Measurements from ENCODE around the gene FBXO17. TPM values are rescaled to one million over a fixed set of nuclear protein-coding genes. Genes with fewer than 3 reads are reported as not detected.
"Not testable (repeated sequence)": the region's sequence is repeated elsewhere in the genome, so short reads cannot be mapped to it uniquely, and the experiment has no call there.

FBXO17 gene
- total and polyA plus RNA-seq, 2 experiments from 2014 or later: 30.3 to 36.4 TPM

GRCh38 chr19:38970664-38971532, 4.6 kb downstream of the FBXO17 start:
- H3K27me3 ChIP-seq (replicated peaks; ENCODE audit: insufficient read depth): no peaks in the 10 kb centered on the region
- in situ Hi-C loops (cut with MboI): no loop called here
- 66 to 73% methylated on average over 12 of the region's 12 CpGs for WGBS, 2 experiments (ENCODE audit: low coverage in 1 of 2, low lambda C conversion rate in 2 of 2, missing lambda C conversion rate in 2 of 2)
- H3K4me3 ChIP-seq: no peak overlapping the region
- H4K20me1 ChIP-seq (ENCODE audit: insufficient read depth): no peaks in the 10 kb centered on the region
- H3K79me2 ChIP-seq (ENCODE audit: insufficient read depth): peaks cover 50% of the 10 kb centered on the region
- peaks cover 11% of the 10 kb centered on the region for H3F3A ChIP-seq (ENCODE audit: insufficient read depth)
- no peak overlapping the region for H3K4me2 ChIP-seq (ENCODE audit: unreplicated experiment)
- TF ChIP-seq EZH2 (IDR thresholded peaks at IDR 0.05; ENCODE audit: insufficient read depth, poor library complexity, severe bottlenecking) (no peak), EZH2phosphoT487 (IDR thresholded peaks at IDR 0.05; ENCODE audit: insufficient read depth, low read depth) (no peak)
- no peaks in the 10 kb centered on the region for H3K9me3 ChIP-seq (ENCODE audit: low read depth)
- no peaks in the 10 kb centered on the region for H3K9me2 ChIP-seq (ENCODE audit: insufficient read depth)
- DNase-seq: peak; percentile 53
- H3K36me3 ChIP-seq (ENCODE audit: low read depth): 0 out of 2 replicates have a peak, but pooled peaks cover 7% of the 10 kb centered on the region
- H2AFZ ChIP-seq: no peak overlapping the region
- 0 out of 2 replicates have a peak, but pooled peaks cover 5% of the 10 kb centered on the region for H3K4me1 ChIP-seq (ENCODE audit: insufficient read depth)
- no peak overlapping the region for H3K9ac ChIP-seq
- no peak overlapping the region for H3K27ac ChIP-seq

GRCh38 chr19:38966149-38966548, 9.4 kb downstream of the FBXO17 start:
- in situ Hi-C loops (cut with MboI); DNase-seq; H3K27me3 ChIP-seq (replicated peaks; ENCODE audit: insufficient read depth); H3K4me1 ChIP-seq (ENCODE audit: insufficient read depth); H3K9ac ChIP-seq; H4K20me1 ChIP-seq (ENCODE audit: insufficient read depth); H3K4me2 ChIP-seq (ENCODE audit: unreplicated experiment); H3K4me3 ChIP-seq; H2AFZ ChIP-seq; H3K27ac ChIP-seq; H3K9me3 ChIP-seq (ENCODE audit: low read depth); H3F3A ChIP-seq (ENCODE audit: insufficient read depth); H3K36me3 ChIP-seq (ENCODE audit: low read depth); H3K9me2 ChIP-seq (ENCODE audit: insufficient read depth): not testable (repeated sequence)
- peaks cover 24% of the 10 kb centered on the region for H3K79me2 ChIP-seq (ENCODE audit: insufficient read depth)
- WGBS, 2 experiments (ENCODE audit: low coverage in 1 of 2, low lambda C conversion rate in 2 of 2, missing lambda C conversion rate in 2 of 2): 89 to 93% methylated on average over 5 of the region's 5 CpGs

GRCh38 chr19:38964738-38965137, 10.8 kb downstream of the FBXO17 start:
- no peak for DNase-seq
- in situ Hi-C loops (cut with MboI): no loop called here

GRCh38 chr19:38959618-38960017, 15.9 kb downstream of the FBXO17 start:
- Histone ChIP-seq H4K20me1 (ENCODE audit: insufficient read depth) (no peaks in the 10 kb centered on the region), H3F3A (ENCODE audit: insufficient read depth) (peaks cover 8% of the 10 kb centered on the region; the same call in 1 of the 2 replicates), H3K9me3 (ENCODE audit: low read depth) (no peaks in the 10 kb centered on the region), H2AFZ (no peak overlapping the region), H3K27me3 (replicated peaks; ENCODE audit: insufficient read depth) (no peaks in the 10 kb centered on the region), H3K4me3 (no peak overlapping the region), H3K4me1 (ENCODE audit: insufficient read depth) (no peaks in the 10 kb centered on the region), H3K36me3 (ENCODE audit: low read depth) (no peaks in the 10 kb centered on the region), H3K27ac (no peak overlapping the region), H3K9me2 (ENCODE audit: insufficient read depth) (no peaks in the 10 kb centered on the region), H3K79me2 (ENCODE audit: insufficient read depth) (no peaks in the 10 kb centered on the region), H3K9ac (no peak overlapping the region), H3K4me2 (ENCODE audit: unreplicated experiment) (no peak overlapping the region)
- no peak for DNase-seq
- in situ Hi-C loops (cut with MboI): no loop called here
- WGBS, 2 experiments (ENCODE audit: low coverage in 1 of 2, low lambda C conversion rate in 2 of 2, missing lambda C conversion rate in 2 of 2): 73 to 80% methylated on average over 5 of the region's 5 CpGs
- TF ChIP-seq EZH2phosphoT487 (IDR thresholded peaks at IDR 0.05; ENCODE audit: insufficient read depth, low read depth) (no peak), EZH2 (IDR thresholded peaks at IDR 0.05; ENCODE audit: insufficient read depth, poor library complexity, severe bottlenecking) (no peak)

More at GRCh38 chr19:38964738-38965137, 10.8 kb downstream of the FBXO17 start:
- Histone ChIP-seq H3K27me3 (replicated peaks; ENCODE audit: insufficient read depth) (no peaks in the 10 kb centered on the region), H4K20me1 (ENCODE audit: insufficient read depth) (no peaks in the 10 kb centered on the region), H3F3A (ENCODE audit: insufficient read depth) (peaks cover 8% of the 10 kb centered on the region; the same call in 1 of the 2 replicates), H3K9me2 (ENCODE audit: insufficient read depth) (no peaks in the 10 kb centered on the region), H3K4me3 (no peak overlapping the region), H3K27ac (no peak overlapping the region), H3K9ac (no peak overlapping the region), H3K36me3 (ENCODE audit: low read depth) (0 out of 2 replicates have a peak, but pooled peaks cover 7% of the 10 kb centered on the region), H3K79me2 (ENCODE audit: insufficient read depth) (peaks cover 10% of the 10 kb centered on the region; the same call in 1 of the 2 replicates), H3K4me2 (ENCODE audit: unreplicated experiment) (no peak overlapping the region), H2AFZ (no peak overlapping the region), H3K4me1 (ENCODE audit: insufficient read depth) (0 out of 2 replicates have a peak, but pooled peaks cover 5% of the 10 kb centered on the region), H3K9me3 (ENCODE audit: low read depth) (no peaks in the 10 kb centered on the region)
- TF ChIP-seq EZH2phosphoT487 (IDR thresholded peaks at IDR 0.05; ENCODE audit: insufficient read depth, low read depth) (no peak), EZH2 (IDR thresholded peaks at IDR 0.05; ENCODE audit: insufficient read depth, poor library complexity, severe bottlenecking) (no peak)
- 95 to 100% methylated on average over 2 of the region's 2 CpGs for WGBS, 2 experiments (ENCODE audit: low coverage in 1 of 2, low lambda C conversion rate in 2 of 2, missing lambda C conversion rate in 2 of 2)

Measured in GM23248 (cell line).